Activated CD8-positive, alpha-beta memory T cell treated with anti-CD3 and anti-CD28 coated beads, Interleukin-2, amount 50 U/mL, for 1 hour (primary cell): ENCODE measurements around the gene HDAC5.

Source experiments
- DNase-seq: peaks from one replicate; pipeline ENCODE4 v3.0.0-alpha.2; 2020; ENCODE audit errors: extremely low read depth

HDAC5 gene

DNA sequence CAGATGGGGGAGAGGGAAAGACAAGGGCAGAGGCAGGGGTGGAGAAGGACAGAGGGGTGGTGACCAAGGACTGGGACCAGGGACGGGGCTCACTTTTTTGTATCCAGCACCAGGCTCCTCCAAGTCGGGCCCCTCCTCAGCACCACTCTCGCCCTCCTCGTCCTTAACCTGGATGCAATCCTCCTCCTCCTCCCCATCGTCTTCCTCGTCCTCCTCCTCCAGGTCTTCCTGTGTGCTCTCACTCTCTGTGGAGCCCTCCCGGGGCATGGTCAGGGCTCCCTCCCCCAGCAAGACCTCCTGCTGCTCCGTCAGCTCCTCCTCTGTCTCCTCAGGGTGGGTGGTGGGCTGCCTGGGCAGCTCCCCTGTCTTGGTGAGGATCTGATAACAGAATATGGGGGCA is 36.1 kb downstream of the HDAC5 start:
- DNase-seq: no peak

DNA sequence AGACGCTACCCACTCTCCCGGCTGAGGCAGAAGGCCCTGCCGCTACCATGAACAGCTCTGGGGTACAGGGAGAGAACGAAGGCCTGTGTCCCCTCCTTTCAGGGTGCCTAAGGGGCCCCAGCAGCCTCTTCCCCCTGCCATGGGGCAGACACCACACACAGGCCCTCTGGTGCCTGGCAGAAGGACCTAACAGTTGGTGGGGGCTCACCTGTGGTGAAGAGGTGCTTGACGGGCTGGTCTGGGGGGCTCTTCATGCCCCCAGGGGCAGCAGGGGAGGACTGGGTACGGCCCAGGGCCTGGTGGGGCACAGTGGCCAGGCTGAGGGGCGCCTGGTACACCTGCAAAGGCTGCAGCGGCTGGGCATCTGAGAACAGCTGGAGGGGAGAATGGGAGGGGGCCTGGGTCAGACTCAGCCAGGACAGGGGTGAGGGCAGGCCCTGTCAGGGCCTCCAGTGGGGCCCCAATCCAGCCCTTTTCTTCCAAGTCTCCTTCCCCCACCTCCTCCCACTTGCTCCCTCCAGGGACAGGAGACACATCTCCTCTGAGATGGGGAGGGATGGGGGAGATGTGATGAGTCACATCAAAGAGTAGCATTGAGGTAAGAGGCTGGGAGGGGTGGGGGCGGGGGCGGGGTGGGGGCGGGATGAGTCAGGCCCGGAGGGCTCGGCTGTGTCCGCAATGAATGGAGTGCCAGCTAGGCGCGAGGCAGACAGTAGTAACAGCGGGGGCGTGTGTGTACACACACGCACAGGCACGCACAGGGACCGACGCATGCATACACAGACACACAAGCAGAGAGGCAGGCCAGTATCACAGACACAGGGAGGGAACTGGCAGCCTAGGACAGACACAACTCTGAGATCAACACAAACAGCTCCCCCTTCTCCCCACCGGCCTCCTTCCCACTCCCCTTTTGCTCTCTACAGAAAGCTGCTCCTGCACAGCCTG is 36.8 kb downstream of the HDAC5 start:
- DNase-seq: no peak

DNA sequence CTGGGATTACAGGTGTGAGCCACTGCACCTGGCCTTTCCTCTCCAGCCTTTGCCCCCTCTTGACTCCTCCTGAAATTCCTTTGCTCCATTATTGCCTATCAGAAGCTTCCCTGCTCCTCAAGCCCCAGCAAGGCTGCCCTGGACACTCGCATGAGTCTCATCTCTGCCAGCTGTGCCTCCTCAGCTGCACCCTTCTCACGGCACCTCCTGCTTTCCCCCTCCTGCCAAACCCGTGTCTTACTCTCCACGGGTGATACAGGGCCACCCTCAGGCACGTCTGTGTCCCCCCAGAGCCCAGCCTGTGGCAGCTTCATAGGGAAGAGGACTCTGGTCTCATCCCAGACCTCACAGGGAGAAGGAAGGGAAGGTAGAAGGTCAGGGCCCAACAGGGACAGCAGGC is 37.5 kb downstream of the HDAC5 start:
- DNase-seq: no peak

DNA sequence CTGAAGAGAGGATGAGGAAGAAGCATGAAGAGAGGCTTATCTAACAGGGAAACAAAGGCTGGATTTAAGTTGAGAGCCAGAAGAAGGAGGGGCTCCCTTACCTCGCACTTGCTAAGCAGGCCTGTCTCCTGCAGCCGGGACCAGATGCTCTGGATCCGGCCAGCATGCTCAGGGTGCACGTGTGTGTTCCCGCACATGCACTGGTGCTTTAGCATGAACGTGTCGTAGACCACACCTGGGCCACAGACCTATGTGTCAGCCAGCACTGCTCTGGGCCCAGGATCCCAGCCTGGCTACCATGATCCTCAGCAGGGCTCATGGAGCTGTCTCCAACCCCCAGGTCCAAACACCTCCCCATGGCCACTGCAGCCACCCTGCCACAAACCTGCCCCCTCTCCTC is 38.5 kb downstream of the HDAC5 start:
- DNase-seq: no peak

DNA sequence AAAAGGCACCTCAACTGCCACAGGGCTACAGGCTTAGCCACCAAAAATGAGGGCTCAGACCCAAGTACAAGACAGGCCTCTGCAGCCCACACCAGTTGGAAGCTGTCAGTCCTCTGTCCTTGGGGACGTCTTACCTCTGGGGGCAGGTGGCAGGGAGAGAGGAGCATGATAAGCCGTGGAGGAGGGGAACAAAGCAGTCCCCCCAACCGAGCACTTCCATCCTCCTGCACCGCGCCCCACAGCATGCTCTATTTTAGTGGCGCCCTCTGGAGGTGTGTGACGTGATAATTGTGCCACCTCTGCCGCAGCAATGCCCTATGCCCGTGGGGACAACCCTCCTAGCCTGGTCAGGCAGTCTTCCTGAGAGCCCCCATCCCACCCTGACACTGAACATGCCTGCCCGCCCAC is 39.3 kb downstream of the HDAC5 start:
- no peak for DNase-seq

DNA sequence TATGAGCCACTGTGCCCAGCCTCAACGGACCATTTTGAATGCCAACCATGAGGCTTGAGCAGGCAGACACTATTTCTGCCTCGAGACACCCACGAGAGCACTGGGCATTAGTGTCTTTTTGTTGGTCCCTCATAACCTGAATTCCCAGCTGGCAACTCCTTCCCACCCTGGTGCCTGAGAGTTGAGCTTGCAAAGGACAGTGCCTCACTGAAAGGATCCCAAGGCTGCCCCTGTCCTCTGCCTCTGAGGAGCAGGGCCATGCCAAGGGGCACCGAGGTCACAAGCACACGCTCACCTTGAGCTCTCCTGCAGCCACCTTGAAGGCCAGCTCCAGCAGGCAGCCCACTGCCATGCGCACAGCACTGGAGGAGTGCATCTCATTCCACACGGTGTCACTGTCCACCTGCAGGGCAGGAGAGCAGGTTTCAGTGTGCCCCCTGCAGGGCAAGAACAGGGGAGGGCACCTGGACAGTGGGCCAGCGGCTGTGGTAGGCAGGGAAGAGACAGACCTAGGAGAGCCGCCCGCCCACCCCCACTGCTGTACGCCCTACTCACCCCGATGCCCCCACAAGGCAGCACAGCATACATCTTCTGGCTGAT is 40.1 kb downstream of the HDAC5 start:
- no peak for DNase-seq

DNA sequence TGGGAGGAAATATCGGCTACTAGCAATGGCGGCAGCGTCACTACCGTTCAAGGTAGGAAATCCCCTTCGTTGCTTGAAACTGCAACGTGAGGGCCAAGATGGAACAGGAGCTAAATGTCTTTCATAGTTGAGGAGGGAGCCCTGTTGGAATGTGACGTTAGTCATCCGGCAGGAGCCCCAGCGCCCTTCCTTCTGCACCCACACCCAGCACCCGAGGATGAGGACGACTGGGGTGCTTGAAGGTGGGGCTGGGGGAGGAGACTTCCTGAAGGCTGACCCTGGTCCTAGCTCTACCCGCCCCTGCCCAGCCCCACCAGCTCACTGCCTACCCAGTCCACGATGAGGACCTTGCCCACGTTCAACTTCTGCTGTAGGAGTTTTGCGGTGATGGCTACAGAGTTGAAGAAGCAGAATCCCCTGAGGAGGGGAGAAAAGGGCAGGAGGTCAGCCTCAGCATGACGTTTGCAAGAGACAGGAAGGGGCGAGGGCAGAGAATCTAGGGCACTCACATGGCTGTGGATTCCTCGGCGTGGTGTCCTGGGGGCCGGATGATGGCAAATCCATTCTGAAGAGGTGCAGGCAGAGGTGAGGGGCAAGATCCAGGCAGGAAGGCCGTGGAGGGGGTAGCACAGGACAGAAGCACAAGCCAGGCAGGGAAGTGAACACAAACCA is 41.0 kb downstream of the HDAC5 start:
- no peak for DNase-seq

DNA sequence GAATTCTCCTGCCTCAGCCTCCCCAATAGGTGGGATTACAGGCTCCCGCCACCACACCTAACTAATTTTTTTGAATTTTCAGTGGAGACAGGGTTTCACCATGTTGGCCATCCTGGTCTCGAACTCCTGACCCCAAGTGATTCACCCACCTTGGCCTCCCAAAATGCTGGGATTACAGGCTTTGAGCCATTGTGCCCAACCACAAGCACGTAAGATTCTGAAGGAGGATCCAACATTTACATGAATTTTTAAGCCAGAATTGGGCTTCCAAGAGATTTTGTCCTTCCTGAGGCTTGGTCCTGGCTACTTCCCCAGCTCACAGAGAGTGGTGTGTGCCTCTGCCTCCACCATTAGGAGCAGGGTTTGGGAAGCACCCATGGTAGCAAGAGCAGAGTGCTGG is 41.8 kb downstream of the HDAC5 start:
- no peak for DNase-seq

DNA sequence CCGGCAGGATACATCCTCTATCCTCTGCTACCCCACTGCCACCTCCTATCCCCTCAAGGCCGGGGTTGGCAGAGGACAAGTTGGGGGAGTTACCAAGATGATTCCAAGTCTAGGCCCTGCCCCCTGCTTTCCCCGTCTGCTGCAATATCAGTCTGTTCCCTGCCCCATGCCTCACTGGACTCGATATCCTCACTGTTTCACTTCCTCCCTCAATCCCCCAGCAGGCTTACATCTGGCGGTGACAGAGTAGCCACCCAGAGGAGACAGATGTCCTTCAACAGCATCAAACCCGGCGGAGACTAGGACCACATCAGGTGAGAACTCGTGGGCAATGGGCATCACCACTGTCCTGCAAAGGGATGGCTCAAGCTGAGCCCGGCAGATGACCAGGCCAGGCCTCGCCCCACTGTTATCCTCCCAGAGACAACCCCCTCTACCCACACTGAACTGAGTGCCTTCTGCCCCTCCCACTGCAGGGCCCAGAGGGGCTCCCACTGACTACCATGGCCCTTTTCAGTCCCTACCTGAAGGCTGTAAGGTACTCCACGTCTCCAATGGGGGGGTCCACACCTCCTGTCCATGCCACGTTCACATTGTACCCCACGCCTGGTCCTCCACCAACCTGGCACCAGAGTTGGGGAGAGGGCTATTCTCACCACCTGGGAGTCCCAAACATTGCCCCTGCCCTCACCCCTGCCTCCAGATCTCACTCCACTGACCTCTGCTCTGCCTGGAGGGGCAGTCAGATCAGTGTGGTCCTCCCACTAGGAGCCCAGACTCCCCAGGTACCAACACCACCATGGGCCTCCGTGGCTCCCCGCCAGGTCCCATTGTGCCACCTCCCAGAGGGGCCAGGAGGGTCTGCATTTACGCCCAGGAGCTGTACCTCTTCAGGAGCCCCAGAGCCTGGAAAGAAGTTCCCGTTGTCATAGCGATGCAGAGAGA is 43.3 kb downstream of the HDAC5 start:
- DNase-seq: no peak

DNA sequence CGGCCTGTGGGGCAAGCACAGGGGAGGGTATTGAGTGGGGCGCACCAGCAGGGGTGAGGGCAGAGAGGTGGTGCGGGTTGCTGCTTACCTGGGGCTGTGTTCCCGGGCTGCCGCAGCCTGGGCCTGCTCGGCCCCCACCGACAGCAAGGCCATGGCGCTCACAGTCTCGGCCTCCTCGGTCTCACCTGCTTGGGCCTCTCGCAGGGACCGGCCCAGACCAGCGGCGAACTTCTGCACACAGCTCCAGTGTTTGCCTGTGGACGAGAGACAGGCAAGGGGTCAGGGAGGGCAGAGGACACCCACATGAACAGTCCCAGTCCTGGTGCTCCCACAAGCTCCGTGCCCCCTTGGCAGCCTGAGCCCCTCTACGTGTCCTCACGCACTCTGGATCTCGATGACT is 45.0 kb downstream of the HDAC5 start:
- no peak for DNase-seq

DNA sequence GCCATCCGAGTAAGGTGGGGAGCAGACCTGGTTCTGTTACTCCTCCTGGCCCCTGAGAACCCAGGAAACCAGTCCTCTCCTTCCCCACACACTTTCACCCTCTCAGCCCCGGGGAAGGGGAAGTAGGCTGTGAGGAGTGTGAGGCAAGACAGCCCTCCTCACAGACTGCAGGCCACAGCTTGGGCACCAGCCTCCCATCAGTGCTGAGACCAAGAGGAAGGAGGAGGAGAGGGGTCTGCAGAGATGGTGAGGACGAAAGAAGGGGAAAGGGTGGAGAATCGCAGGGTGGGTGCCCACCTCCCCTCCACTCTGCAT is 45.9 kb downstream of the HDAC5 start:
- no peak for DNase-seq

DNA sequence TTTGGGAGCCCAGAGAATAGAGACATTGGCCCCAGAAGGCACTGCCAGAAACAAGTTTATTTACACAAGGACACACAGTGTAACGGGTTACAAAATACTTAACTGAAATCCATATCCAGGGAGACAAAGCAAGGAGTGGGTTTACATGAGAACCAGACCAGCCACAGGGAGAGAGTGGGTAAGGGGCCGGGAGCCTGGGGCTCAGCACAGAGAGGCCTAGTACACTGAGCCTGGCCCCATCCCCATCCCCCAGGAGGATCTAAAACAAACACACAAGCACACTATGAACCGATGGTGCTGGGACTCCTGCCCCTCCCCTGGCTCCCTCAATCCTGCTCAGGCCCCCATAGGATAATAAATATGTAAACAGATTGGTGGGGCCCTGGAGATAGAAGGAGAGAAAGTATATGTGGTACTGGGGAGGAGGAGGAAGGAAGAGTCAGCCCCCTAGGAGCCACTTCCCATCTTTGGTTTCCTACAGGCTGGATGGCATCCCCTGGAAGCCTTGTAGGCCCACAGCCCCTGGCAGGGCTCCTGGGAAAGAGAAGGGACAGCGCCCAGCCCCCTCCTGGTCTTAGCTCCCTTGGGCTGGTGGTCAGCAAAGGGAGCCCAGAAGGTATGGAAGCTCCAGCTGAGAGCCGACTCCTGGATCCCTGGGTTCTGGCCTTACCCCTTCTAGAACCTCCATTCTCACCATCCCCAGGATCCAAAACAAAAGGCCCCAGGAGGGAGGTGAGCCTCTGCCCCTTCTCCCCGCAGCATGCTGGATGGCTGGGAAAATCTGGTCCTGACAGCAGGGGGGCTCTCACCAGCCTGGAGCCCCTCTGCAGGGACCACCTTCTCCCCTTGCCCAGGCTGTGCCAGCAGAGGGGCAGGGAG is 46.5 kb downstream of the HDAC5 start:
- no peak for DNase-seq

DNA sequence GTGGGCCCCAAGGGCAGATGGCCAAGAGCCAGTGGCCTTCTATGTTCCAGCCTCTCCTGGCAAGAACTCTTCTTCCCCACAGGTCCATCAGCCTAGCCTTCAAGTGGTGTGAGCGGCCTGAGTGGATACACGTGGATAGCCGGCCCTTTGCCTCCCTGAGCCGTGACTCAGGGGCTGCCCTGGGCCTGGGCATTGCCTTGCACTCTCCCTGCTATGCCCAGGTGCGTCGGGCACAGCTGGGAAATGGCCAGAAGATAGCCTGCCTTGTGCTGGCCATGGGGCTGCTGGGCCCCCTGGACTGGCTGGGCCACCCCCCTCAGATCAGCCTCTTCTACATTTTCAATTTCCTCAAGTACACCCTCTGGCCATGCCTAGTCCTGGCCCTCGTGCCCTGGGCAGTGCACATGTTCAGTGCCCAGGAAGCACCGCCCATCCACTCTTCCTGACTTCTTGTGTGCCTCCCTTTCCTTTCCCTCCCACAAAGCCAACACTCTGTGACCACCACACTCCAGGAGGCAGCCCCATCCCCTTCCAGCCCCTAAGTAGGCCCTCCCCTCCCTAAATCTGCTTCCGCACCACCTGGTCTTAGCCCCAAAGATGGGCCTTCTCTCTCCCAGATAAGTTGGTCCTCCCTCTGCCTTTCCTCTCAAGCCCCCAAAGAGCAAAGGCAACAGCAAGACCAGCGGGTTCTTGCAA is 47.7 kb downstream of the HDAC5 start:
- no peak for DNase-seq

DNA sequence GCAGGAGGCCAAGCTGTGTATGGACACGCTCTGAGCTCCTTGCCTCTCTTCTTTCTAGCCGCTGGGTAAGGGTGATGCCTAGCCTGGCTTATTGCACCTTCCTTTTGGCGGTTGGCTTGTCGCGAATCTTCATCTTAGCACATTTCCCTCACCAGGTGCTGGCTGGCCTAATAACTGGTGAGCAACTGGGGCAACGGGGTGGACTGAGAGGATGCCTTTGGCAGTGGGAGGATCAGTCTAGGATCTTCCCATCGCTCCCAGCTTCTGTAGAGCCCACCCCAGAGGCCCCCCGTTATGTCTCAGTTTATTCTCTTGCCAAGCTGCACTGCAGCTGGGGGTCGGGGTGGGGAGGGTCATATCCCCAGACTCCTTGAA is 48.5 kb downstream of the HDAC5 start:
- DNase-seq: no peak

DNA sequence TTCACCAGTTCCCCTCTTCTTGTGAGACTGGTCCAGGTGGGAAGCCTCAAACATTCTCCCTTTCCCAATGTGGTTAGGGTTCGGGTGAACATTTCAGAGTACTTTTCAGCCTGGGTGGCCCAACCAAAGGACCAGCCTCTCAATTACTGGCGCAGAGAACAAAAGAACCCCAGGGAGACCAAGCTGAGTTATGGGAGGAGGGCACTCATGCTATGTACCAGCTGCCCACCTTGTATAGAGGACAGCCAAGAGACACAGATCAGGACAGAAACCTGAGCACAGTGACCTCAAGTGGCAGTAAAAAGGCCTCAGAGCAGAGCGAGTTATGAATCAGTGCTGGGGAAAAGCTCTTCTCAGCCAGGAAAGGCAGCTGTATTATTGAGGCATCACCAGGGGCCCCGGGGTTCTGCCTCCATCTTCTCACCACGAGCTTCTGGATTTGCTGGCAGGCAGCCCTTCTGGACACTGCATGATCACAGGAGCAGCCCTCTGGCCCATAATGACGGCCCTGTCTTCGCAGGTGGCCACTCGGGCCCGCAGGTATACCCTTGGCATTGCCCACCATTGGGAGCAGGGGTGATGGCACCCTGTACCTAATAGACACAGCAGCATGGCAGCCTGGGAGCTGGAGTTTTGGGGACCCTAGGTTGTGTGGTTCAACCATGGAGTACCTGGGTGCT is 49.1 kb downstream of the HDAC5 start:
- no peak for DNase-seq

DNA sequence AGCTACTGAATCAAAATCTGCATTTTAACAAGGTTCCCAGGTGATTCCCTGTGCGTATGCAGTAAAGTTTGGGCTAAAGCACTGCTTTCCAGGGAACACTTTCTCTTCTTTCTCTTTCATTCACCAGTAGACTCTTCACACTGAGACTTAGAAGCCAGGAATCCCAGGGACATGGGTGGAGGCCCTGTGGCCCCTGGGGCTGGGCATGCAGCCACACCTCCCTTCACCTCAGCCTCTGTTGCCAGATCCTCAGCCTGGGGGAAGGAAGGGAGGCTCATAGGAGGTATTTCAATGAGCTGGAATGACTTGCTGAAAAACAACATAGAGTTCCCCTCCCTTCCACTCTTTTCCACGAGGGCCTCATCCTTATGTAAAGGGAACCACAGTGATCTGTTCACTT is 51.7 kb downstream of the HDAC5 start:
- DNase-seq: no peak

DNA sequence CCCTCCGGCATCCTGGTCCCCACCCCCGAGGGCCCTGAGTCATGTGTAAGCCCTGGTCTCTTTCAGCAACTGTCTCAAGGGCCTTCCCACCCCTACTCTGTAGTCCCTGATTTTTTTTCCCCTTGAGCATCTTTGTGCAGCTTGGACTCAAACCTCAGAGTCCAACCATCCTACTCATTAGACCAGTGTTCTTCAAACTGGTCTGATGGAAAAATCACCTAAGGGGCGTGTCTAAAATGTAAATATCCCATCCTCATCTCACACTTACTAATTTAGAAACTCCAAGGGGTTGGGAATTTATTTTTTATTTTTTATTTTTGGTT is 52.3 kb downstream of the HDAC5 start:
- DNase-seq: no peak

DNA sequence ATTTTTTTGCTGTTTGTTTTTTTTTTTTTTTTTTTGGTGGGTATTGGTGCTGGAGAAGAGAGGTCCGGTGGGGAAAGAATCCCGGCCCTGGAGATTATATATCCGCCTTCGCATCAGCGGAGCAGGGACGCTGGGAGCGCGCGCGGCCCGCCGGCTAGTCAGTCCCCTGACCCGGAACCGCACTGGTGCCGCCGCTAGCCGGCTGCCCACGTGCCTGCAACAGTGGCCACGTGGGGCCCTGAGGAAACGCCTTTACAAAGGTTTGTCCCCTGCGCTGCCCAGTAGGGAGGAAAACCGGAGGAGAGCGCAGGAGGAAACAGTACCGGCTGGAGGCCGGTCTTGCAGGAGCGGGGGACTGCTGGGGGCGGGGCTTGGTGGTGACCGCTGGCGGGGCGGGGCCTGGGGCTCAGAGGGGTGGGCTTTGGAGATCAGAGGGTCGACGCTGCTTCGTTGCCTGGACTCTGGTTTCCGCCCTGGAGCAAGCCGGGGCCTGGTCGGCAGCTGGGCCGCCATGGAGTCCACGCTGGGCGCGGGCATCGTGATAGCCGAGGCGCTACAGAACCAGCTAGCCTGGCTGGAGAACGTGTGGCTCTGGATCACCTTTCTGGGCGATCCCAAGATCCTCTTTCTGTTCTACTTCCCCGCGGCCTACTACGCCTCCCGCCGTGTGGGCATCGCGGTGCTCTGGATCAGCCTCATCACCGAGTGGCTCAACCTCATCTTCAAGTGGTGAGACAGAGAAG is 52.8 kb downstream of the HDAC5 start, which contains the start of gene G6PC3:
Gene G6PC3, plus strand, starts transcription at position 281 of the 743 bp plus-strand sequence. Its CDS starts 231 bp downstream, at position 512.
- no peak for DNase-seq

DNA sequence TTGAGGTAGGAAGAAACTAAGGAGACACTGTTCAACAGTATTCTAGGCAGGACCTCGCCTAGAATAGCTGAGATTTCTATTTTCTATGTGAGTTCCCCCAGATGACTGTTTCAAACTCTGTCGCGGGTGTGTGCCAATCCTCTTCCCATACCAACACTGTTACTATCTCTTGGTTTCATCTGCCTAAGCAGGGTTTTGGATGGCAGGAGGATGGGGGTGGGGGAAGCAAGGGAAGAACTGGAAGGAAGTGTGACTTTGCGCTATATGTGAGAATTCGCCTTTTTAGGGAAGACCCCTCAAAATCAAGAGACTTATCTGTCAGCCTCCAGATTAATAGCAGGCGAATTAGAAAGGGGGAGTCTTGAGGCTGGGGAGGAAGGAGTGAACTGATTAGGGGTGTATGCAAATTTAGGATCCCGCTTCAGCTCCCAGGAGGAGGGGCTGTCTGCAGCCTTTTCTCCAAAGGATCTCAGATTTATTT is 53.4 kb downstream of the HDAC5 start:
- no peak for DNase-seq
